Measurements from ENCODE around the gene PDE4B.

Gene PDE4B

GRCh38 chr1:65792669-65793358, at the start of gene PDE4B:
TSS of gene PDE4B (plus strand) at chr1:65792895.
- TF ChIP-seq CTCF (IDR thresholded peaks at IDR 0.05) = no peak

GRCh38 chr1:65744731-65745130, 48.0 kb upstream of the PDE4B start:
- no peak for TF ChIP-seq CTCF (IDR thresholded peaks at IDR 0.05)

GRCh38 chr1:65751961-65752360, 40.7 kb upstream of the PDE4B start:
- no peak for TF ChIP-seq CTCF (IDR thresholded peaks at IDR 0.05)

GRCh38 chr1:65756616-65757015, 36.1 kb upstream of the PDE4B start:
- no peak for TF ChIP-seq CTCF (IDR thresholded peaks at IDR 0.05)

GRCh38 chr1:65757531-65757930, 35.2 kb upstream of the PDE4B start:
- TF ChIP-seq CTCF (IDR thresholded peaks at IDR 0.05) = no peak

- TF ChIP-seq CTCF (IDR thresholded peaks at IDR 0.05) = no peak
Measured at GRCh38 chr1:65758128-65758527, 34.6 kb upstream of the PDE4B start.

GRCh38 chr1:65759516-65759915, 33.2 kb upstream of the PDE4B start:
- TF ChIP-seq CTCF (IDR thresholded peaks at IDR 0.05) = no peak

Measured in LNCAP (cell line).